Mucosa of rectum (tissue), 2 donors: Measurements from ENCODE around the gene GREM1.

ENCODE experiments used
- H3K27ac ChIP-seq, 2 donors: one replicate each; pipeline ENCODE4 v1.7.0; 2013; ENCODE audit warnings: inconsistent platforms in 2 of 2, low read depth in 2 of 2, low read length in 2 of 2
- H3K27me3 ChIP-seq, 2 donors: one replicate each; pipeline ENCODE4 v1.7.0; 2013; ENCODE audit warnings: low read length in 2 of 2; ENCODE audit not compliant: control insufficient read depth in 2 of 2, insufficient read depth in 2 of 2
- H3K36me3 ChIP-seq, 2 donors: one replicate each; pipeline ENCODE4 v1.7.0; 2013; ENCODE audit warnings: low read length in 2 of 2; ENCODE audit not compliant: control insufficient read depth in 2 of 2, insufficient read depth in 2 of 2
- H3K4me1 ChIP-seq, 2 donors: one replicate each; pipeline ENCODE4 v1.7.0; 2013; ENCODE audit warnings: low read length in 2 of 2, mild to moderate bottlenecking in 1 of 2; ENCODE audit not compliant: control insufficient read depth in 2 of 2, insufficient read depth in 2 of 2
- H3K4me3 ChIP-seq, 2 donors: one replicate each; pipeline ENCODE4 v1.7.0; 2013; ENCODE audit warnings: low read length in 2 of 2
- H3K9ac ChIP-seq, 2 donors: one replicate each; pipeline ENCODE4 v1.7.0; 2013; ENCODE audit warnings: low read length in 2 of 2, low read depth in 1 of 2, mild to moderate bottlenecking in 1 of 2
- H3K9me3 ChIP-seq, 2 donors: one replicate each; pipeline ENCODE4 v1.7.0; 2013; ENCODE audit warnings: low read length in 2 of 2; ENCODE audit not compliant: control insufficient read depth in 2 of 2
- donor health status: healthy.
- donor health status: Normal muscosa, but diverticular disease.

Gene GREM1

DNA sequence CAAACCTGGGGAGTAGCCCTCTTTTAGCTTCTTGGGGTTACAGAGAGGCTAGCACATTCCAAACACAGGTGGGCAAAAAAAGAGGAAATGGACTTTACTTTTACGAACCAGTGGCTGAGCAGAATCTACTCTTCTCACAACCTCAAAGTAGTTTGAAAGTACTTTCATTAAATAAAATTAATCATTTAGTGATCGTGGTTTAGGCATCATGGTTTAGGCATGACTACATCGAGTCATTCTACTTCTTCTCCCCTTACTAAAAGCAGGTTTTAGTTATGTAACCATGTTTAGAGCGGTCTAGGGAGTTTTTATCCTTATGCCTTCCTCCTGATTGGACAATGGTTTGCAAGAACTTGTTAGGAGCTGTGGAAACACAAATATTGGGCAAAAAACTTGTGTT lies 2.5 kb upstream of the GREM1 start:
- H3K27ac ChIP-seq: peak overlapping the region in 1 of 2 donors; percentile 6
- no peaks in the 10 kb centered on the region for H3K36me3 ChIP-seq
- H3K9me3 ChIP-seq: no peaks in the 10 kb centered on the region
- H3K9ac ChIP-seq: no peak overlapping the region
- peaks cover 39 to 47% of the 10 kb centered on the region in 2 donors for H3K27me3 ChIP-seq
- H3K4me3 ChIP-seq: no peak overlapping the region
- H3K4me1 ChIP-seq: peaks cover 0 to 20% of the 10 kb centered on the region in 2 donors

GRCh38 chr15:32716216-32716914 lies 1.4 kb upstream of the GREM1 start:
- Histone ChIP-seq H3K27me3 (peaks cover 41 to 47% of the 10 kb centered on the region in 2 donors), H3K4me3 (no peak overlapping the region), H3K27ac (no peak overlapping the region), H3K9ac (no peak overlapping the region), H3K36me3 (no peaks in the 10 kb centered on the region), H3K9me3 (no peaks in the 10 kb centered on the region), H3K4me1 (peaks cover 0 to 20% of the 10 kb centered on the region in 2 donors)

DNA sequence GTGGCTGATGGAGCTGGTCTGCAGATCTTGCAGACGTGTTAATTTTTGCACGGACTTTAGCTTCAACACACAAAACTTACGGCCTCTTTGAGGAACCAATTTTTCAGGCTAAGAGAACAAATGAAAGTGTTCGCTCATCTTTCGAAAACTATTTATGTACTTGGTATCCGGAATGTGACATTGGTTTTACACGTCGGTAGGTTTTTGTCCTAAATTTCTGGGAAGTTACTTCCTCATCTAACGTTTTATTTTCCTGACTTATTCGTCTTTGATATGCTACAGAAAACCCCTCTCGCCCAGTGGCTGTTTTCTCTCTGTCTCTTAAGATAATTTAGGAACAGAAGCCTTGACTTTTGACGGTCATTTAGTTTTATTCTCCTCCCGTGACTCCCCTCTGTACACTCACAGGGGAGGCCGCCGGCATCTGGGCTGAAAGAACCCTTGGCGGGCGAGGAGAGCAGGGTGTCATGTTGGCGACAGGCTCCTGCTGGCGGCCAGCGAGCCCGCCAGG lies 834 bp upstream of the GREM1 start:
- peak overlapping the region in 1 of 2 donors; percentile 14 for H3K9ac ChIP-seq
- H3K4me3 ChIP-seq: peak overlapping the region; percentile 33 to 59
- H3K4me1 ChIP-seq: peaks cover 0 to 20% of the 10 kb centered on the region in 2 donors
- H3K27ac ChIP-seq: peak overlapping the region; percentile 39 to 40
- H3K36me3 ChIP-seq: no peaks in the 10 kb centered on the region
- H3K9me3 ChIP-seq: no peaks in the 10 kb centered on the region
- H3K27me3 ChIP-seq: peaks cover 41 to 47% of the 10 kb centered on the region in 2 donors

- H3K27ac ChIP-seq: no peak overlapping the region
- no peaks in the 10 kb centered on the region for H3K9me3 ChIP-seq
- peak overlapping the region in 1 of 2 donors; percentile 11 for H3K9ac ChIP-seq
- H3K27me3 ChIP-seq: peaks cover 41 to 44% of the 10 kb centered on the region in 2 donors
- H3K4me3 ChIP-seq: peak overlapping the region; percentile 55 to 61
- no peaks in the 10 kb centered on the region for H3K36me3 ChIP-seq
- peaks cover 0 to 20% of the 10 kb centered on the region in 2 donors for H3K4me1 ChIP-seq
Observed at GRCh38 chr15:32718227-32718820, 520 bp downstream of the GREM1 start.

DNA sequence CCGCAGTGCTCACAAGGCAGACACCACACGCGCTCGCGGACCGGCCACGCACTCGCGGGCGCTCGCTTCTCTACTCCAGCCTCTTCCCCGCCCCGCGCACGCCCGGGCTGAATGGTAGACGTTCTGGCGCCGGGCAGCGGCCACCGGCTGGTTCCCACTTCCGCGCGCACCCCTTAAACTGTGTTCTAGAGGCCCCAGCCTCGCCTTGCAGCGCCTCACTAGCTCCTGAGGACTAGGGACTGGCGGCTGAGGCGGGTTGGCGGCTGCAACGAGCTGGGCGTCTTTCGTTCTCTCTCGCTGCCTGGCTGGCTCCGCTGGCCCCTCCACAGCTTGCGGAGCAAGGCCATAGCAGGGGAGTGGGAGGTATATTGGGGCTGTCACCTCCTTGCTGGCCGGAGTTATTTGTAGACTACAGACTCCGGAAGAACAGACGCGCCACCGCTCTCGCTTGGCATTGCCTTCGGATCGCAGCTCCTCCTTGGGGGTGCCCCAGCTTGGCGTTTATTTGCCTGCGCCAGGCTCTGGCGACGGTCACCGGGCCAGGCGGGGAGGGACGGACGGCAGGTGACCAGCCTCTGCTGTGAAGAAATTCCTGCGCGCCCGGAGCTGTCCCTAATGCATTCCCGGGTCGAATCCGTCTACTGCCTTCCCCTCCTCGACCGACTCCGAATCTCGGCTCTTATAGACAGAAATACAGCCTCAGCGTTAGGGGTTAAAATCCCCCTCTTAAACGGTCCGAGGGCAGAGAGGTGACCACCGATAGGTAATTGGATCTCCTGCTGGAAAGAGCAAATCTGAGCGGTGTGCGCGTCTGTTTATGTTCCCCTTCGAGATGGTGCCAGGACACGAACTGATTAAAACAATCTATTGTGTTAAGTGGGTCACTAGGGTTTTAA lies 1.3 kb downstream of the GREM1 start:
- Histone ChIP-seq H3K36me3 (no peaks in the 10 kb centered on the region), H3K9me3 (no peaks in the 10 kb centered on the region), H3K9ac (peak overlapping the region in 1 of 2 donors; percentile 3), H3K27ac (peak overlapping the region in 1 of 2 donors; percentile 38), H3K27me3 (peaks cover 38 to 44% of the 10 kb centered on the region in 2 donors), H3K4me3 (peak overlapping the region; percentile 55 to 61), H3K4me1 (peaks cover 0 to 20% of the 10 kb centered on the region in 2 donors)

DNA sequence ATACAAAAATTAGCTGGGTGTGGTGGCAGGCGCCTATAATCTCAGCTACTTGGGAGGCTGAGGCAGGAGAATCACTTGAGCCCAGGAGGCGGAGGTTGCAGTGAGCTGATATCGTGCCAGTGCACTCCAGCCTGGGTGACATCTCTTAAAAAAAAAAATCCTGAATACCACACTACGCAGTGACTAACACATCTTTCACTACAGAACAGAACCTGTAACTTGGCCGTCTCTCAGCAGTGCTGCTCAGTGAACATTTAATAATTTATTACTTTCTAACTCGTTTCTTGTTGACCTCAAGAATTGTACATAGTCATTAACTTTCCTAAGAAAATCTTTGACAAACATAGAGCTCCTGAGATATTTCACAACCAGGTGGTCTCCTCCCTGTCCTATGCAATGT lies 3.8 kb downstream of the GREM1 start:
- H3K9ac ChIP-seq: no peak overlapping the region
- peaks cover 0 to 20% of the 10 kb centered on the region in 2 donors for H3K4me1 ChIP-seq
- no peak overlapping the region for H3K4me3 ChIP-seq
- H3K27ac ChIP-seq: no peak overlapping the region
- H3K27me3 ChIP-seq: peaks cover 25 to 31% of the 10 kb centered on the region in 2 donors
- H3K36me3 ChIP-seq: no peaks in the 10 kb centered on the region
- H3K9me3 ChIP-seq: no peaks in the 10 kb centered on the region

GRCh38 chr15:32722136-32722535 lies 4.3 kb downstream of the GREM1 start:
- Histone ChIP-seq H3K27me3 (peaks cover 20 to 25% of the 10 kb centered on the region in 2 donors), H3K4me1 (peaks cover 0 to 20% of the 10 kb centered on the region in 2 donors), H3K9ac (no peak overlapping the region), H3K27ac (no peak overlapping the region), H3K4me3 (no peak overlapping the region), H3K9me3 (no peaks in the 10 kb centered on the region), H3K36me3 (no peaks in the 10 kb centered on the region)

DNA sequence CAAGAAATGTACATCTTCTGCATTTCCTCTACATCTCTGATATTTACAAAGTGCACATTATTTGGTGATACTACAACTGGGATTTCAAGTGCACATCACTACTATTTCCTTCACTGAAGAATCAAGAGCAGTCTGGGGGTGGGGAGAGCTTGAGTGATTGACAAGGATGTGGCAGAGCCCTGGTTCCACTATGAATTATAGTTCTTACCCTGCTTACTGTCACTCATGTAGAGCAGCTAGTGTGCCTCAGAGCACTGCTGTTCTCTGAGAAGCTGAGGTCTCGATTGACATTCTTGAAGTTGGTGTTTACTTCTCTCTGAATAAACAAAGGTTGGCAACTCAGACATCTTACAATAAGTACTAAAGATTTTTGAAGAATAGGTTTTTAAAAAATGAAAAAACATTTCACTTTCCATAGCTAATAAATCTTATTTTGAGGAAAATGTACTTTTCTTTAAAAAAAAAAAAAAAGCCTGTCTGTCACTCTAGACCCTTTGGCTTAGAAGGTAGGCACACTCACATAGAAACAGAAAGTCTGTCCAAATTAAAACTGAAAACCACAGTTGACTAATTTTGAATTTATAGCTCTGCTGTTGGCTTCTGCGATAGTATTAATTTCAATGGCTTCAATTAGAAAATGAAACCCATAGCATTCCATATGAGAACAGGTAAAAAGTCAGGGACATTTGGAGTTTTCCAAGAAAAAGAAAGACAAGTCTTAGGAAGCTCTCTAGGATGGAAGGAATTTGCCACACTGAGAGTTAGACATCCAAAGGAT lies 5.6 kb downstream of the GREM1 start:
- no peaks in the 10 kb centered on the region for H3K9me3 ChIP-seq
- H3K27ac ChIP-seq: no peak overlapping the region
- H3K27me3 ChIP-seq: peaks cover 12 to 16% of the 10 kb centered on the region in 2 donors
- H3K4me3 ChIP-seq: no peak overlapping the region
- H3K9ac ChIP-seq: no peak overlapping the region
- peaks cover 0 to 10% of the 10 kb centered on the region in 2 donors for H3K4me1 ChIP-seq
- no peaks in the 10 kb centered on the region for H3K36me3 ChIP-seq

GRCh38 chr15:32729700-32730395 lies 12.0 kb downstream of the GREM1 start:
- no peaks in the 10 kb centered on the region for H3K36me3 ChIP-seq
- H3K4me3 ChIP-seq: no peak overlapping the region
- H3K27ac ChIP-seq: no peak overlapping the region
- peaks cover 3% of the 10 kb centered on the region in 2 donors for H3K4me1 ChIP-seq
- peaks cover 0 to 2% of the 10 kb centered on the region in 2 donors for H3K27me3 ChIP-seq
- H3K9me3 ChIP-seq: no peaks in the 10 kb centered on the region
- no peak overlapping the region for H3K9ac ChIP-seq
